ENCODE results near the gene RAI1.

RAI1 gene

DNA sequence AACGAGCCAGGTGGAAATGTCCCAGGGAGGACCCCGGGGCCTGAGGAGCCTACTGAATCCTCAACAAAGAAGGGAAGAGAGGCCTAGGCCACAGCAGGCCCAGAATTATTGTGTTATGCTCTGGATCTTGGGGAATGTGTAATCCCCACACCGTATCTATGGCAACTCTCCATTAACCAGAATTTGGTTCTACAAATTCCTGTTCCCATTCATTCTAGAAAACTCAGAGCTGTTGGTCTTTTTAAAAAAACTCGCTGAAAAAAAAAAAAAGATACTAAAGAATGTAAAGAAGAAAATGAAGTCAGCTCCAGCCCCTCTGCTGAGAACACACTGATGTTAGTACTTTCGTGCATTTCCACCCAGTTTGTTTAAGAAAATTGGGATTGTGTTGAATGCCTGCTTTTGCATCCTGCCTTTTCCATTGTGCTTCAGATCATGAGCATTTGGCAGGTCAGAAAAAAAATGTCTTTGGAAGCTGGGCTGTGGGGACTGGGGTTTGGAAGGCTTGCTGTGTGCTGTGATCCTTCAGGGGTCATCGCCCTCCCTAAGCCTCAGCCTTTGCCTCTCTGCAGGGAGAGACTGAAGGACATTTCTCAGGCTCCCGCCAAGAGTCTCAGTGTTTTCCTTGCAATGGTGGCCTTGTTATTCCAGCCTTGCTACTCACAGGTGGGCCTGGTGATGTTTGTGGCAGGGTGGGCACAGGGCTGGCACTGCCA, 86.1 kb downstream of the RAI1 start:
- TF ChIP-seq, protein P1, sequence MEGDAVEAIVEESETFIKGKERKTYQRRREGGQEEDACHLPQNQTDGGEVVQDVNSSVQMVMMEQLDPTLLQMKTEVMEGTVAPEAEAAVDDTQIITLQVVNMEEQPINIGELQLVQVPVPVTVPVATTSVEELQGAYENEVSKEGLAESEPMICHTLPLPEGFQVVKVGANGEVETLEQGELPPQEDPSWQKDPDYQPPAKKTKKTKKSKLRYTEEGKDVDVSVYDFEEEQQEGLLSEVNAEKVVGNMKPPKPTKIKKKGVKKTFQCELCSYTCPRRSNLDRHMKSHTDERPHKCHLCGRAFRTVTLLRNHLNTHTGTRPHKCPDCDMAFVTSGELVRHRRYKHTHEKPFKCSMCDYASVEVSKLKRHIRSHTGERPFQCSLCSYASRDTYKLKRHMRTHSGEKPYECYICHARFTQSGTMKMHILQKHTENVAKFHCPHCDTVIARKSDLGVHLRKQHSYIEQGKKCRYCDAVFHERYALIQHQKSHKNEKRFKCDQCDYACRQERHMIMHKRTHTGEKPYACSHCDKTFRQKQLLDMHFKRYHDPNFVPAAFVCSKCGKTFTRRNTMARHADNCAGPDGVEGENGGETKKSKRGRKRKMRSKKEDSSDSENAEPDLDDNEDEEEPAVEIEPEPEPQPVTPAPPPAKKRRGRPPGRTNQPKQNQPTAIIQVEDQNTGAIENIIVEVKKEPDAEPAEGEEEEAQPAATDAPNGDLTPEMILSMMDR (IDR thresholded peaks at IDR 0.05; ENCODE audit: borderline replicate concordance, insufficient read depth, low read depth, low read length), result no peak
- no peak overlapping the region for H3K4me3 ChIP-seq (ENCODE audit: low read depth, low read length)

DNA sequence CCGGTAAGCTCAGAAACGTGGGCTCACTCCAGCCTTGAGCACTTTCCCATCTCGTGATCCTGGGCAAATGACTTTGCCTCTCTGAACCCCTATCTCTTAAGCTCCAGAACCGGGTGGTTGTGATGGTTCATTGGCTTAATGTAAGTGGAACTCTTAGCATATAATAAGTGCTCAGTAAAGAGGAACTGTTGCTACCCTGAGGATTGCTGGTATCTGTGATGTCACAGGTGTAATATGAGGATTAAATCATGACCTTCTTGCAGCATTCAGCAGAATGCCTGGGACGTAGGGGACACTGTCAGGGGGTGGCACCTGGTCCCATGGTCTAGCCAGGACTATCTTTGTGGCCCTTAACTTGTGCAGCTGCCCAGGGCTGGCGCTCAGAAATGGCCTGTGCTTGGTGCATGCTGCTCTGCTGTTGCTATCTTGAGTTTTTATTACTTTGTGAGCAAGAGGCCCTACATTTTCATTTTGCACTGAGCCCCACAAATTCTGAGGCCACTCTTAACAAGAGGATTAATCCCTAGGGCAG, 86.7 kb downstream of the RAI1 start:
- H3K4me3 ChIP-seq (ENCODE audit: low read depth, low read length), result no peak overlapping the region

DNA sequence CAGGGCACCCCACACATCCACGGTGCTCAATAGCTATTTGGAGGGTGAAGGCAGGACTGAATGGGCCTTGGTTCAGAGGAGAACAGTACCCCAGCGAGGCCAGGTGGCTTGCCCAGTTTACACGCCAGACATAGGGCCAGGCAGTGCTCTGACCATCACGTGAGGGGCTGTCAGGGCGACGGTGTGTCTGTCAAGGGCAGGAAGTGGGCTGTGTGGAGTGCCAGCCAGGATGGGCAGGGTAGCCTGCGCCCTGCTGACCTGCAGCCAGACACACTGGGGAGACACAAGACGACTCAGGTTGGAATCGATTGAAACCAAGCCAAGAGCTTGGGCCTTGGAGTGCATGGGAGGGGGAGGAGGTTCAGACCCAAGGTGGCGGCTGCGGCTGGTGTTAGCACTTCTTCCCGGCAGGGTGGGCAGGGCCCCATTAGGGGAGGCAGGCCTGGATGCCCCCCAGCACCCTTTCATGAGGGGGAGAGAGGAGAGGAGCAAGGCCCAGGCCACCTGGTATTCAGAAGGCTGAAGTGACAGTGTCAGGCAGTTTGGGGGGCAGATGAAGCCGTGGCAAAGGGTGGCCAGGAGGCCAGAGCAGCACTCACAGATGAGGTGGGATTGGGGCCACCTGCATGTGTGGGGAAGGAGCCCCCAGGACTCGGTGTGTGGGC, 87.3 kb downstream of the RAI1 start:
- H3K4me3 ChIP-seq (ENCODE audit: low read depth, low read length), result no peak overlapping the region
- TF ChIP-seq, protein P1 (IDR thresholded peaks at IDR 0.05; ENCODE audit: borderline replicate concordance, insufficient read depth, low read depth, low read length), result no peak

More for the DNA sequence above, 86.7 kb downstream of the RAI1 start:
- TF ChIP-seq, protein P1 (IDR thresholded peaks at IDR 0.05; ENCODE audit: borderline replicate concordance, insufficient read depth, low read depth, low read length), result no peak

DNA sequence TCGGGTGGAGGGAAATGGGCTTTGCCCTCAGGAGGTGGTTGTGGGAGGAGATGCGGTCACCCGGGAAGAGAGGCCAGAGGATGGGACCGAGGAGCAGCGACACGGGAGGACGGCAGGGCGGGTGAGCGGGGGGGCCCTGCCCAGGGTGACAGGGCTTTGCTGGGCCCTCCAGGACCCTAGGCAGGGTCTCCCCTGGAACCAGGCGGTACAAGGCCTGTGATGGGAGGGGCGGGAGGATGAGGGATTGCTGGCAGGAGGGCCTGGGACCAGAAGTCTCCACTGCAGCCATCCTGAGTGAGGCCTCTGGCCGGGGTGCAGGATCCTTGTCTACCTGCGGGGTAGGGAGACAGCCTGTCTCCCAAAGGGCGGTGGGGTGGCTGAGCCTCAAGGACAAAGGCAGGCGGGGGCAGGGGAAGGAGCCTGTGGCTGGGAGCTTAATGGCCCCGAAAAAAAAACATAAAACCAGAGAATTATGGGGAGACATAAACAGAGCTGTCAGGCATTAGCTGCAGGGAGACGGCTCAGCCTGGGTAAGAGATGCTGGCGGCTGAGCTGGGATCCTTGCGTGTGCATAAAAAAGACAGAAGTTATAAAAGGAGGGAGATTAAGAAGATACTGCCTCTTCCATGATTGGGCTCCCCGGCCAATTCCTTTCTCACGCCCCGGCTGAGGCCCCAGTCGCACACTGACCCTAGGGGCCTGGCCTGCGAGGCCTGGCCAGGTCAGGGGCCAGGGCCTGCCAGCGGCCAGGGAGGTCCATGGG, 88.8 kb downstream of the RAI1 start:
- no peak overlapping the region for H3K4me3 ChIP-seq (ENCODE audit: low read depth, low read length)
- TF ChIP-seq, protein P1 (IDR thresholded peaks at IDR 0.05; ENCODE audit: borderline replicate concordance, insufficient read depth, low read depth, low read length), result no peak

DNA sequence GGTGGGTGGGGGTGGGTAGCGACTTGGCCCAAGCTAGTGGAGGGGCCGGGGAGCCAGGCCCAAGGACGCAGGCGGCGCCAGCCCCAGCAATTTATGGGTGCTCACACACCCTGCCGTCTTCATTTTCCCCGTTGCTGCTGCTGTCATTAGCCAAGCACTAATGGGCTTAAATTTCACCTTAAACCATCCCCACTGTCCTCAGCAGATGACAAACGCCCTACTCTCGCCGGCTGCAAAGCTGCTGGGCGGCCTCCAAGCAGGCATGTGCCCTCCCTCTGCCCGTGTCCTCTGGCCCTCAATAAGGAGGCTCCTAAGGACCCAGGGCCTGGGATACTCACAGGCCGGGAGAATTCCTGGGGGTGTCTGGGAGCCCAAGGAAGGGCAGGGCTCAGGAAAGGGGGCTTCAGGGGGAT, 89.4 kb downstream of the RAI1 start:
- H3K4me3 ChIP-seq (ENCODE audit: low read depth, low read length), result no peak overlapping the region
- TF ChIP-seq, protein P1 (IDR thresholded peaks at IDR 0.05; ENCODE audit: borderline replicate concordance, insufficient read depth, low read depth, low read length), result no peak

DNA sequence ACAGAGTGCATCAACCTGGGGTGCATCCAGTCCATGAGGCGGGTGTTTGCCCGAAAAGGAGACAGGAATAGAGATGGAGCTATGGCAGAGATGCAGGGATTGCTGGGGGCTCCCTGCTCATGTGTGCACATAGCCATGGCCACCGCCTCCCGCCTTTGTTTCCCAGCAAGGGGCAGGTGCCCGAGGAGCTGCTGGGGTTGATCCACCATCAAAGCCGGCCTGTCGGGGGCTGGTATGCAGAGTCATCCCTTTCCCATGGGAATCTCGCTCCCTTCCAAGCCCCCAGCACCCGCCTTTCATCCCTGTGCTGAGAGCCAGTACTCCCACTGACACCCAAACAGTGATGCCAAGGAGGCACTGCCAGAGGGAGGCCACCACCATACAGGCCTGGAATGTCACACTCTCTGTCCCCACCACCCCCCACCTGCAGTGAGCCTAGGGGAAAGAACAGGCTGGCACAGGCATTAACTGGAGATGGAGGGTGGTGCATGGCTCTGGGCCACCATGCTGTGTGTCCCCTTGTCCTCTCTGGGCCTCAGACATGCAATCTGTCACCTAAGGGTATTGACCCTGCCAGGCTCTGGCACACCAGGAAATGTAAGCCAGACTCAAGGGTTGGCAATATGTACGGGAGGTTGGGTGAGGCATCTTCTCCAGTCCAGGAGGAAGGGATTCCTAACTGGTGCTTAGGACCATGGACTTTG, 90.4 kb downstream of the RAI1 start:
- TF ChIP-seq, protein P1 (IDR thresholded peaks at IDR 0.05; ENCODE audit: borderline replicate concordance, insufficient read depth, low read depth, low read length), result no peak
- H3K4me3 ChIP-seq (ENCODE audit: low read depth, low read length), result no peak overlapping the region

Measured in GM12875 (cell line).